Colonic mucosa (tissue), 4 donors: ENCODE data around the gene RGMA. TPM values are rescaled to one million over a fixed set of nuclear protein-coding genes. Genes with fewer than 3 reads are reported as not detected.
A peak's percentile ranks its signal among the peaks of the same experiment; 100 is the strongest.

Experiments
- DNase-seq: peaks from one replicate; pipeline ENCODE4 v3.0.0-alpha.2; 2020
- H3K27ac ChIP-seq: fragments of 200-600 bp; one replicate; pipeline ENCODE4 v1.8.0; 2021
- H3K27me3 ChIP-seq: fragments of 200-600 bp; one replicate; pipeline ENCODE4 v1.8.0; 2021
- H3K36me3 ChIP-seq: fragments of 200-600 bp; one replicate; pipeline ENCODE4 v1.8.0; 2021
- H3K4me1 ChIP-seq: fragments of 200-600 bp; one replicate; pipeline ENCODE4 v1.8.0; 2021; ENCODE audit warnings: mild to moderate bottlenecking
- H3K4me3 ChIP-seq: fragments of 200-600 bp; one replicate; pipeline ENCODE4 v1.8.0; 2021
- H3K9ac ChIP-seq, 2 donors: one replicate each; pipeline ENCODE4 v1.7.0; 2013; ENCODE audit warnings: control low read depth in 2 of 2, low read depth in 2 of 2, low read length in 2 of 2
- H3K9me3 ChIP-seq: fragments of 200-600 bp; one replicate; pipeline ENCODE4 v1.8.0; 2021
- intact Hi-C: fragments of 100-400 bp; cut with DNase I; formaldehyde crosslinking; loops from one replicate; pipeline ENCODE4 v1.14.1; 2022
- total RNA-seq, 2 donors: library from RNA; stranded (reverse); fragmentation: NEBNext Ultra II Directional in 1 of 2; extraction: Animal tissue kit (Norgen Biotek cat#: 25700) in 1 of 2; gene quantifications; one replicate each; pipeline ENCODE4 v1.2.1, GENCODE V29; 2021
- TF ChIP-seq, protein P1 (sequence below): fragments of 200-600 bp; IDR thresholded peaks from one replicate; pipeline ENCODE4 v1.8.0; 2022; ENCODE audit warnings: antibody characterized with exemption, mild to moderate bottlenecking
- donor health status: healthy.
- donor health status: DM: no; HTN: no; CAD: no.
- donor health status: DM: no; HTN: no; CAD: no.

The RGMA gene
- total RNA-seq, 2 donors from 2014 or later = 4.2 to 12.4 TPM

DNA sequence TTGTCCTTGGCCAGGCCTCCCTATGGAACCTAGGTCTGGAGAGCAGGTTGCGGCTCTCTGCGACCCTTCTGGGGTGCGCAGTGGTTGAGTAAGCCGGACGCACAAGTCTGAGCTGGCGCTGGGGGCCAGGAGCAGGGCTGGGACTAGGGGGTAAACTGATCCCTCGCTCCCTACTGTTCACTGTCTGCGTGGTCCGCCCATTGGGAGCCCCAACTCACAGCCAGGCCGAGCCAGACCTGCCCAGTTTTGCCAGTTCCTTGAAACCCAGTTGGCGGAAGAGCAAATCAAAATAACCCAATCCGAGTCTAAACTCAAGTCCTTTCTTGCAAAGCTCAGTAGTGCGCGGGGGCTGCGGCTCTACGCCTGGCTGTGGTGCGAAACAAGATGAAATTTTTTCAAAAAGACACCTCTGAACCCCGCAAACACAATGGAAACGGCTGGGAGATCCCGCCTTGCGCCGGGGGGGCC lies 17.5 kb downstream of the RGMA start:
- H3K4me3 ChIP-seq = peak overlapping the region; percentile 32
- peaks cover 30% of the 10 kb centered on the region for H3K27me3 ChIP-seq

DNA sequence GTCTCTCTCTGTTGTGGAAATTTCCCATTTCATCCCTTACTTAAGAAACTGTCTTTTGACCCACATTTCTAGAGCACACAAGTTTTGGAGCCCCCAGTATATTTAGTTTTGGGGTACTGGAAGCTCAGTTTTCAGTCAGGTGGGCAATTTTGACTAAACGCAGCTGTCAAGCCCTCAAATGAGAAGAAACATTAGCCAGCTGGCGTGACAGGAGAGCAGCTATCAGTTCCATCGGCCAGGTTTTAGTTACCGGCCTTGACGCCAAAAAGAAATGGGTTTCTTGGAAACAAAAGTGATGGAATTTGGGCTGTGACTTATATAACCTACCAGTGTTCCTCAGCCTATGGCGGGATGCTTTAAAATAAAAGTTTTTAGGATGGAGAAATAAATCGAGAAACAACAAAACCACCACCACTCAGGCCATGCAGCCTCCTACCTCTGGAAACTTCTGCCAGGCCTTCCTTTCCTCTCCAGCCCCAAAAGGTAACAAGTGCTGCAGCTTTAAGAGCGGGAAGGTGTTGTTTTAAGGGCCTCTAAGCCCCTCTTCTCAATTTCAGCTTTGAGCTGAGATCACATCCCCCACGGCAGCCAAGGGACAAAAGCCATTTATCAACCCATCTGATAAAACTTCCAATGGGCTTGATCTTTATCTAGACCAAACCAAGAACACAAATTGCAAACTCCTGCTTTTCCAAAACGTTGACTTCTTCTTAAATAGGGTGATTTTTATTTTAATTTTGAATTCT lies 18.3 kb downstream of the RGMA start:
- peak overlapping the region in 1 of 2 donors; percentile 39 for H3K9ac ChIP-seq
- no peaks in the 10 kb centered on the region for H3K4me1 ChIP-seq

More for the DNA sequence above, 17.5 kb downstream of the RGMA start:
- Histone ChIP-seq H3K4me1 (no peaks in the 10 kb centered on the region), H3K9ac (peak overlapping the region; percentile 12 to 39), H3K27ac (peak overlapping the region; percentile 50), H3K36me3 (no peaks in the 10 kb centered on the region), H3K9me3 (no peaks in the 10 kb centered on the region)
- intact Hi-C loops = no loop called here
- TF ChIP-seq, protein P1, sequence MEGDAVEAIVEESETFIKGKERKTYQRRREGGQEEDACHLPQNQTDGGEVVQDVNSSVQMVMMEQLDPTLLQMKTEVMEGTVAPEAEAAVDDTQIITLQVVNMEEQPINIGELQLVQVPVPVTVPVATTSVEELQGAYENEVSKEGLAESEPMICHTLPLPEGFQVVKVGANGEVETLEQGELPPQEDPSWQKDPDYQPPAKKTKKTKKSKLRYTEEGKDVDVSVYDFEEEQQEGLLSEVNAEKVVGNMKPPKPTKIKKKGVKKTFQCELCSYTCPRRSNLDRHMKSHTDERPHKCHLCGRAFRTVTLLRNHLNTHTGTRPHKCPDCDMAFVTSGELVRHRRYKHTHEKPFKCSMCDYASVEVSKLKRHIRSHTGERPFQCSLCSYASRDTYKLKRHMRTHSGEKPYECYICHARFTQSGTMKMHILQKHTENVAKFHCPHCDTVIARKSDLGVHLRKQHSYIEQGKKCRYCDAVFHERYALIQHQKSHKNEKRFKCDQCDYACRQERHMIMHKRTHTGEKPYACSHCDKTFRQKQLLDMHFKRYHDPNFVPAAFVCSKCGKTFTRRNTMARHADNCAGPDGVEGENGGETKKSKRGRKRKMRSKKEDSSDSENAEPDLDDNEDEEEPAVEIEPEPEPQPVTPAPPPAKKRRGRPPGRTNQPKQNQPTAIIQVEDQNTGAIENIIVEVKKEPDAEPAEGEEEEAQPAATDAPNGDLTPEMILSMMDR = no peak
- DNase-seq = no peak

DNA sequence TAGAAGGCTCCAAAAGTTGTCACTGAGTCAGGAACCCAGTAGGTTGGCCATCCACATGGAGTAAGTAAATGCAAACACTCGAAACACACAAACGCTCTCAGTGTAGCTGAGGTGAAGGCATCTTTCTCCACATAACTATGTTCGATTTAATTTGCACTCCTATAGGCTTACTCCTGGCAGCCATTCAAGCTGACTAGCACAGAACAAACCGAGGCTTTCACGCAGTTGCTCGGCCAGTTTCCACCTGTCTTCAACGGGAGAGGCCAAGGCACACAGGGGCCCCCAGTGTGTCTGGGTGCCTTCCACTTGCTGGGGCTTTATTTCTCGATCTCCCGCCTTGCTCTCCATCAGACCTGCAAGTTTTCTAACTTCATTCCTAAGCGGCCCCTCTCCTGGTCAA lies 18.9 kb downstream of the RGMA start:
- H3K4me1 ChIP-seq = no peaks in the 10 kb centered on the region
- no peak for DNase-seq

More for the DNA sequence above, 18.3 kb downstream of the RGMA start:
- Histone ChIP-seq H3K27ac (no peak overlapping the region), H3K36me3 (no peaks in the 10 kb centered on the region), H3K4me3 (peak overlapping the region; percentile 32), H3K9me3 (no peaks in the 10 kb centered on the region), H3K27me3 (peaks cover 30% of the 10 kb centered on the region)
- DNase-seq = no peak
- TF ChIP-seq, protein P1 = no peak
- intact Hi-C loops = no loop called here

DNA sequence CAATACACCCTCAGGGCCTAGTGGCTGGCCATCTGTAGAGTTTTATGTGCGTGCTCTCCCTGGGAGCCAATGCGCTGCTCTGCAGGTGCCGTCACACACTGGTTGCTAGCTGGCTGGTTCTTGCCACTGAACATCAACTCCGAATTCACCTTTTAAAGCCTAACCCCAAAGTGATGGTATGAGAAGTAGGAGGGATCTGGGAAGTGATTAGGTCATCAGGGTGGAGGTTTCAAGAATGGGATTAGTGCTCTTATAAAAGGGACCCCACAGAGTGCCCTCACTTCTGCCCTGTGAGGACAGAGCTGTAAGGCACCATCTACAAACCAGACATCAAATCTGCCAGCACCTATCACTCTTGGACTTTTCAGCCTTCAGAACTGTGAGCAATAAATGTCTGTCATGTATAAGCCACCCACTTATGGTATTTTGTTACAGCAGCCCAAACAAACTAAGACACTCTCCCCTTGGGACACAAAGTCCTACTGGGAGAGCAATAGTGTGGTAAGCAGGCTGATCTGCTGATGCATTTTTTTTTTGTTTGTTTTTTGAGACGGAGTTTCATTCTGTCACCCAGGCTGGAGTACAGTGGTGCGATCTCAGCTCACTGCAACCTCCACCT lies 20.3 kb downstream of the RGMA start:
- H3K27ac ChIP-seq = no peak overlapping the region
- no peaks in the 10 kb centered on the region for H3K36me3 ChIP-seq
- DNase-seq = no peak
- TF ChIP-seq, protein P1 = no peak
- no peaks in the 10 kb centered on the region for H3K9me3 ChIP-seq
- intact Hi-C loops = no loop called here
- H3K4me3 ChIP-seq = no peak overlapping the region
- H3K9ac ChIP-seq = peak overlapping the region in 1 of 2 donors; percentile 19
- peaks cover 23% of the 10 kb centered on the region for H3K27me3 ChIP-seq
- no peaks in the 10 kb centered on the region for H3K4me1 ChIP-seq

More for the DNA sequence above, 18.9 kb downstream of the RGMA start:
- H3K36me3 ChIP-seq = no peaks in the 10 kb centered on the region
- no peak overlapping the region for H3K9ac ChIP-seq
- intact Hi-C loops = no loop called here
- H3K4me3 ChIP-seq = no peak overlapping the region
- TF ChIP-seq, protein P1 = no peak
- H3K9me3 ChIP-seq = no peaks in the 10 kb centered on the region
- peaks cover 30% of the 10 kb centered on the region for H3K27me3 ChIP-seq
- no peak overlapping the region for H3K27ac ChIP-seq

DNA sequence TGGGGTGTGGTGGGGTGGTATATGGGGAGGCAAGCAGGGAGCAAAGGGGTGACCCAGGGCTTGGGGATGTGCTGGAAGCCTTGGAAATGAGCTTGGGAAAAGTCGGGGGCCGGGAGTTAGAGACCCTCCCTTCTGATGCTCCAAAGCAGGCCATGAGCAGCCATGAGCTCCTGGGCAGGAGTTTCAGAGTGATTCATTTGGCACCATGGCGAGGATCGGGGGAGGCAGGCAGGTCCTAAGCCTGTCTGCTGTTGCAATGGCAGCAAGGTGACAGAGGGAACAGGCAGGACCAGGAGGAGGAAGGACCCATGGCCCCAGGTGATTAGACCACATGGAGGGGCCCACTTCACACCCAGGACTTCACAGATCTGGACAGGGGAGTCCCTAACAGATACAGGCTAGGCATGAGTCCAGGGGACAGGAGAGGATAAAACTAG lies 21.3 kb downstream of the RGMA start:
- Histone ChIP-seq H3K4me1 (no peaks in the 10 kb centered on the region), H3K9me3 (no peaks in the 10 kb centered on the region), H3K36me3 (no peaks in the 10 kb centered on the region), H3K9ac (no peak overlapping the region), H3K27ac (no peak overlapping the region), H3K4me3 (no peak overlapping the region), H3K27me3 (peaks cover 14% of the 10 kb centered on the region)
- intact Hi-C loops = loop anchor here (2.0 kb wide), 1 partner anchor 19 kb away; no protein-coding TSS in a partner anchor
- TF ChIP-seq, protein P1 = no peak
- no peak for DNase-seq
